GM18502 (cell line): ENCODE results near the gene INSL3.
"Not testable (repeated sequence)": the region's sequence is repeated elsewhere in the genome, so short reads cannot be mapped to it uniquely, and the experiment has no call there.

Experiments
- ATAC-seq: cut with Tn5 transposase; IDR thresholded peaks from one replicate; pipeline ENCODE4 v1.9.1; 2021; ENCODE audit warnings: mild to moderate bottlenecking; ENCODE audit not compliant: unreplicated experiment, poor library complexity

INSL3 gene

DNA sequence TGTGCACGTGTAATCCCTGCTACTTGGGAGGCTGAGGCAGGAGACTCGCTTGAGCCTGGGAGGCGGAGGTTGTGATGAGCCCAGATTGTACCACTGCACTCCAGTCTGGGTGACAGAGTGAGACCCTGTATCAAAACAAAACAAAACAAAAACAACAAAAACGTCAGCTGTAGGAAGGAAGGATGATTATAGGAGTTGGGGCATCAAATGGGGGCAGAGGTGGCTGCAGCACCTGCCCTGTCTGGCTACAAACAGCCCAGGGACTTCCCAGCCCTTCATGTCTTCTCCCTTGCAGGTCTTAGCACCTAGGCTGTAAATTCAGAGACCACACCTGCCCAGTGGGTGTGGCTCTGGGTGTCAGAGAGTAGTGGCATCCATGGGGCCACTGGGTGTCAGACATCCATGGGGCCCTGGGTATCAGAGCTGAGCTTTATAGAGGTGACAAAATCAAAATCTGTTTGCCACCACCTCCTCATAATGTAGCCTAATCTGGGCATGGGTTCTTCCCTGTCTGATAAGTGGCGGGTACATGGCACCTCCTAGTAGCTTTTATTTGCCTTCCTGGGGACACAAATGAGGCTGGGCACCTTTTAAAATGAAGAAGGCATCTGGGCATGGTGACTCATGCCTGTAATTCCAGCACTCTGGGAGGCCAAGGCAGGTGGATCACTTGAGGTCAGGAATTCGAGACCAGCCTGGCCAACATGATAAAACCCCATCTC is 31.1 kb downstream of the INSL3 start:
- ATAC-seq: no peak

DNA sequence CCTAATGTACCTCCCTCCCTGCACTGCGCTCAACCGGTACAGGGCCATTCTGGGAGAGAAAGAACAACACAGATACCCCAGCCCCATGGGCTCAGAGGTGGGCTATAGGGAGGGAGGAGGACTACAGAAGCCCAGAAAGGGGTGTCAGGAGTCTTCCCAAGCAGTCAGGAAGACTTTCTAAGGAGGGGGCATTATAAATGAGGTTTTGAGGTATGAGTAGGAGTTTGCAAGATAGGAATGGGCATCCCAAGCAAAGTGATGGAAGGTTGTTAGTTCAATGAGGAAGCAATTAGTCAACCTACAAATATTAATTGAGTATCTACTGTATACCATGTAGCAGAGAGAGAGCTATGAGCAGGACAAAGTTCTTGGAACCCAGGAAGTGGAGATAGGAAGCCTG is 32.7 kb downstream of the INSL3 start:
- no peak for ATAC-seq

DNA sequence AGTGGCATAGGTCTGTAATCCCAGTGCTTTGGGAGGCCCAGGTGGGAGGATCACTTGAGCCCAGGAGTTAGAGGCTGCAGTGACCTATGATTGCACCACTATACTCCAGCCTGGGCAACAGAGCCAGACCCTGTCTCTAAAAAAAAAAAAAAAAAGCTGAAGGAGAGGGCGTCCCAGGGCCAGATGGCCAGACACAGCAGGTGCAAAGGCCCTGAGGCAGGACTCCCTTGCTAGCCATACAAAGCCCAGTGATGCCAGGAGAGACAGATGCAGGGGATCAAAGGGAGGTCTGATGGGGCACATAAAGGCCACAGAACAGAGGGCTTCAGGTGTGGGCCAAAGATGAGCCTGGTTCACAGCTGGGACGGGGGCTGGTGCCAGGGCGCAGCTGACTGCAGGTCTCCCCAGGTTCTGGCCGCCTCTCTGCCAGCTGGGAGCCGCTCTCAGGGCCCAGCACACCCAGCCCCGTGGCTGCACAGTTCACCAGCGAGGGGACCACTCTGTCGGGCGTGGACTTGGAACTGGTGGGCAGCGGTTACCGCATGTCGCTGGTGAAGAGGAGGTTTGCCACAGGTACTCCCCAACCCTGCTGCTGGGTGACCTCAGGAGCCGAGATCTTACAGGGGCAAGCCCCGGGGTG is 33.9 kb downstream of the INSL3 start:
- no peak for ATAC-seq

GRCh38 chr19:17784201-17785008 is 36.9 kb downstream of the INSL3 start:
- no peak for ATAC-seq

DNA sequence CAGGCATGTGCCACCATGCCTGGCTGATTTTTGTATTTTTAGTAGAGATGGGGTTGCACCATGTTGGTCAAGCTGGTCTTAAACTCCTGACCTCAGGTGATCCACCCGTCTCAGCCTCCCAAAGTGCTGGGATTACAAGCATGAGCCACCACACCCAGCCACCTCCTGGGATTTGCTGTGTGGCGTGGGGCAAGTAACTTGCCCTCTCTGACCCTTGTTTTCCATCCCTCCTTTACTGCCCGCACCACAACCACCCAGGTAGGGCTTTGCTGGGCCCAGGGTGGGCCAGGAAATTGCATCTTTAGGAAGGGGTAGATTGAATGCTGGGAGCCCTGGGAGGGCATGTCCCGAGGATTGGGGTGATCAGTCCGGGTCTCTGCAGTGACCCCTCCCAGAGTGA is 37.6 kb downstream of the INSL3 start:
- not testable (repeated sequence) for ATAC-seq

GRCh38 chr19:17780781-17781180 is 40.5 kb downstream of the INSL3 start:
- no peak for ATAC-seq

DNA sequence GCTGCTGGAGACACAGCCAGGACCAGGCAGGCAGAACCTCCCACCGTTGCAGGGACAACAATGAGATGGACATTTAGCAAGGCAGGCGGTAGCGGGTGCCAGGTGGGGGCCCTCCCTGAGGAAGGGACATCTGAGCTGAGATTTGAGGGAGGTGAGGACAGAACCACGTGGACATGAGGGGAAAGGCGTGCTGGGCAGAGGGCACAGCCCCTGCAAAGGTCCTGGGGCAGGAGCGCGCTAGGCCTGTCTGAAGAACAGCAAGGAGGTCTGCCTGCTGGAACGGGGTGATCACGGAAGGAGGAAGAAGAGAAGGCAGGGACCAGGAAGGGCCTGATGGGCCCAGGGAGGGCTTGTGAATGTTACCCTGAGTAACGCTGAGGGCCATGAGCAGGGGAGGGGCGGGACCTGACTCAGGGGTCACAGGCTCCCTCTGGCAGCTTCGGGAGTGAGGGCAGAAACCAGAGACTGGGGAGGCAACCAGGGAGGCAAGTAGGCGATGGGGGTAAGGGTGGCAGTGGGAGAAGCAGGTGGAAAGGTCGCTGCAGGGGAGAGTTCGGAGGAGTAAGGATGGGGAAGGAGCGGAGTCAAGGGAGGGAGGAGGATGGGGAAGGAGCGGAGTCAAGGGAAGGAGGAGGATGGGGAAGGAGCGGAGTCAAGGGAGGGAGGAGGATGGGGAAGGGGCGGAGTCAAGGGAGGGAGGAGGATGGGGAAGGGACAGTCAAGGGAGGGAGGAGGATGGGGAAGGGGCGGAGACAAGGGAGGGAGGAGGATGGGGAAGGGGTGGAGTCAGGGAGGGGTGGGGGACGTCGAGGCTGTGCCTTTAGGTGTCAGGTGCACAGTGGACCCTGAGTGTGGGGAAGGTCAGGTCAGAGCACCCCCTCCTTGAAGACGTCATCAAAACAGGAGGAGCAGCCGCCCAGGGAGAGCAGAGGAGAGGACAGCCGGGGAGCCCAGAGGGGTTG is 42.1 kb downstream of the INSL3 start:
- ATAC-seq: no peak

- ATAC-seq: no peak
Measured at GRCh38 chr19:17778251-17778967, 42.9 kb downstream of the INSL3 start.

DNA sequence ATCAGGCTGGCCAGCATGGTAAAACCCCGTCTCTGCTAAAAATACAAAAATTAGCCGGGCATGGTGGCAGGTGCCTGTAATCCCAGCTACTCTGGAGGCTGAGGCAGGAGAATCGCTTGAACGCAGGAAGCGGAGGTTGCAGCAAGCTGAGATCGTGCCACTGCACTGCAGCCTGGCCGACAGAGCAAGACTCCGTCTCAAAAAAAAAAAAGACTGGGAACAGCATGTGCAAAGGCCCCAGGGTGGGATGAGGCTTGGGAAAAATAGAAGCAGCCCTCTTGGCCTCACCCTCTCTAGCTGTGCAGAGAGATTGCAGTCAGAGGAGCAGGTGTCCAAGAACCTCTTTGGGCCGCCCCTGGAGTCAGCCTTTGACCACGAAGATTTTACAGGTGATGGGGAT is 43.5 kb downstream of the INSL3 start:
- not testable (repeated sequence) for ATAC-seq

- peak; percentile 68 for ATAC-seq
Measured at GRCh38 chr19:17775991-17776803, 45.1 kb downstream of the INSL3 start.

DNA sequence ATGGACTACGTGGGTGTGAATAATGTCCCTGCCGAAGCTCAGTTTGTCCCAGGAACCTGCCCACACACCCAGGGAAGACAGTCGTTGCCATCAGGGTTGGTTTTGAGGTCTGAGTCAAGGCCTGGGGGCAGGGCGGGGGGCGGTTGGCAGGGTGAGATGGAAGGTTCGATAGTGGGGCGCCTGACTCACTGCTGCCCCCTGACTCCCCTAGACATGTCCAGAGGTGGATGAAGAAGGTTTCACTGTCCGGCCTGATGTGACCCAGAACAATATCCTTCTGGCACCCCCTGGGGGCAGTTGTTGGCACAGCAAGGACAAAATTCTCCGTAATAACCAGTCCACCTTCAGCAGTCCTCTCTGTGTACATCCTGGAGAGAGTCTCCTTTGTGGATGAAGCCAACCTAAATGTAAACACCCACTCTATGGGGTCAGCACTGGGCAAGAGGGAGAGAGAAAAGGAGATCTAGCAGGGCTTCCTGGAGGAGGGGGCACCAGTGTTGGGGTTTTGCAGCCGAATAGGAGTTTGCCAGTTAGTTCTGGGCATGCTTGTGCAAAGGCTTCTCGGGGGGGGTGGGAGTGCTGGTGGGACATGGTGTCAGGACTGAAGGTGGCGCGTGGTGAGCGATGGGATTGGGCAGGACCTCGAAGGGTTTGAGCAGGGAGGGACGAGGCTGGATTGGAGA is 45.9 kb downstream of the INSL3 start:
- ATAC-seq: no peak

DNA sequence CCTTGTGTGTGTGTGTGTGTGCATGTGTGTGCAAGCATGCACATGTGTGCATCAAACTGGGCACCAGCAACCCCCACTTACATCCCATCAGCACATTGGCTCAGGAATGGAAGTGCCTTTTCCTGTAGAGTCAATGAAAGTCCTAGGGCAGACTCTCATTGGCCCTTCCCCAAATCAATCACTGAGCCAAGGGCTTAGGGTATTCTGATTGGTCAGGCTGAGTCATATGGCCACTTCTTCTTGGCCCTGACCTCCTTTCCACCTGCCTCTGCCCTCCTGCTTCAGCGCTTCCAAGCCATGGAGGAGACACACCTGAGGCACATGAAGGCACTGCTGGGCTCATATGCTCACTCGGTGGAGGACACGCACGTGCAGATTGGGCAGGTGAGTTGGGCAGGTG is 49.1 kb downstream of the INSL3 start:
- no peak for ATAC-seq

DNA sequence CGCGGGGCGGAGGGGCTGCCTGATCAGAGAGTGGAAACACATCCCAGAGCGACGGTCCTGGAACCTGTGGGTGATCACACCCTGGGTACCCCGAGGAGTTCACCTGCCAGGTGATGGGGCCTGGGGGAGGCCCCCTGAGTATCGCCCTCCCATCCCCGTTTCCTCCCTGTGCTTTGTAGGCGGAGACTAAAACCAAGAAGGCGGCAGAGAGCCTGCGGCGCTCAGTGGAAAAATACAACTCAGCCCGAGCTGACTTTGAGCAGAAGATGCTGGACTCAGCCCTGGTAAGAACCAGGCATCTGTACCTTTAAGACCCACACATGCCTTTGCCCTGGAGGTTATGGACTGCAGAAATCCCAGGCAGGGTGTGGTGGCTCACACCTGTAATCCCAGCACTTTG is 50.7 kb downstream of the INSL3 start:
- ATAC-seq: no peak

DNA sequence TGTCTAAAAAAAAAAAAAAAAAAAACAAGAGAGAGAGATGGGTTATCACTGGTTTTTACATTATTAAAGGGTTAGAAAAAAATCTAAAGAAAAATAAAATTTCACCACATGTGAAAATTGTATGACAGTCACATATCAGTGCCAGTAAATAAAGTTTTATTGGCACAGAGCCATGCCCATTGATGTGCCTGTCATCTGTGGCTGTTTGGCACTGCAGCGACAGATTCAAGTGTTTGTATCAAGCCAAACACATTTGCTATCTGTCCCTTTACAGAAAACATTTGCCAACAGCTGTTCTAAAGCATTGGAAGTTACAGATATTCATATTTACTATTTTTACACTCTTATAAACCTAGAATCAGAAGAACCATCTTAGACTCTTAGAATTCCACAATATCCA is 53.8 kb downstream of the INSL3 start:
- no peak for ATAC-seq

GRCh38 chr19:17766543-17767131 is 54.7 kb downstream of the INSL3 start:
- ATAC-seq: no peak
